WI38 (cell line): Measurements from ENCODE around the gene RIN3.

Experiments used
- H3K4me3 ChIP-seq: 2 replicates; pipeline ENCODE4 v1.5.1; 2011; ENCODE audit warnings: low read depth, mild to moderate bottlenecking, control low read depth, low read length
- TF ChIP-seq, protein P1 (sequence below): IDR thresholded peaks from 2 replicates; pipeline ENCODE4 v1.5.1; 2012; ENCODE audit warnings: low read depth, mild to moderate bottlenecking, control low read depth, low read length

Gene RIN3

DNA sequence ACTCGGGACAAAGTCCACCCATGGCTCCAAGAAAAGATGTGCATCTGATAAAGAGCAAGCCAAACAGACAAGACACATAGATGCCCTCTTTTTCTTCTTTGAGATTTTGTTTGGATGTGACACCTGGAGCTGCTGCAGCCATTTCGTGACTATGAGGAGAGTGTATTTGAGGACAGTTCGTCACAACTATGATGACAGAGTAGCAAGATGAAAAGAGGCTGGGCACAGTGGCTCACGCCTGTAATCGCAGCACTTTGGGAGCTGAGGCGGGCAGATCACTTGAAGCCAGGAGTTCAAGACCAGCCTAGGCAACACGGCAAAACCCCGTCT, 213.3 kb downstream of the RIN3 start:
- no peak overlapping the region for H3K4me3 ChIP-seq
- TF ChIP-seq, protein P1, sequence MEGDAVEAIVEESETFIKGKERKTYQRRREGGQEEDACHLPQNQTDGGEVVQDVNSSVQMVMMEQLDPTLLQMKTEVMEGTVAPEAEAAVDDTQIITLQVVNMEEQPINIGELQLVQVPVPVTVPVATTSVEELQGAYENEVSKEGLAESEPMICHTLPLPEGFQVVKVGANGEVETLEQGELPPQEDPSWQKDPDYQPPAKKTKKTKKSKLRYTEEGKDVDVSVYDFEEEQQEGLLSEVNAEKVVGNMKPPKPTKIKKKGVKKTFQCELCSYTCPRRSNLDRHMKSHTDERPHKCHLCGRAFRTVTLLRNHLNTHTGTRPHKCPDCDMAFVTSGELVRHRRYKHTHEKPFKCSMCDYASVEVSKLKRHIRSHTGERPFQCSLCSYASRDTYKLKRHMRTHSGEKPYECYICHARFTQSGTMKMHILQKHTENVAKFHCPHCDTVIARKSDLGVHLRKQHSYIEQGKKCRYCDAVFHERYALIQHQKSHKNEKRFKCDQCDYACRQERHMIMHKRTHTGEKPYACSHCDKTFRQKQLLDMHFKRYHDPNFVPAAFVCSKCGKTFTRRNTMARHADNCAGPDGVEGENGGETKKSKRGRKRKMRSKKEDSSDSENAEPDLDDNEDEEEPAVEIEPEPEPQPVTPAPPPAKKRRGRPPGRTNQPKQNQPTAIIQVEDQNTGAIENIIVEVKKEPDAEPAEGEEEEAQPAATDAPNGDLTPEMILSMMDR: no peak

DNA sequence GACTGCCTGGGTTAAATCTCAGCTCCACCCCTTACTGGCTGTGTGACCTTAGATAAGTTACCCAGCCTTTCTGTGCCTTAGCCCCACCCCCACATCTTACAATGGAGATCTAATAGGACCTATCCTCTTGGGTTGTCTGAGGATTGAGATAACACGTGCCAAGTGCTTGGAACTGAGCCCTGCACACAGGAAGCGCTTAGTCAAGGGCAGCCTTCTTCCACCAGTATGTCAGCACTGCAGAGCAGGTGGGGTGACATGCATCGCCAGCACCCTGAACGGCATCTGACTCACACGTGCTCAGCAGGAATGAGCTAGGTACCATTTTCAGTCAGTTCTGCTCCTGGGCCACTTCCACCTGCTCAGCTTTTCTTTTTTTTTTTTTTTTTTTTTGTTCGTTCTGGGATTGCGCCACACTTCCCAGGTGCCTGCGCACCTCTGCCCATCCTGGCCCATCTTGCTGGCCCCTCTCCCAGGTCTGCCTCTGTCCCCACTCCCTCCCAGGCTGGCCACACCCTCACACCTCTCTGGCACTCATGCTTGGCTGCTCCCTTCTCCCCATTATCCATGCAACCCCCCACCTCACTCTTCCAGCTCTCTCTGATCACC, 215.3 kb downstream of the RIN3 start:
- H3K4me3 ChIP-seq: no peak overlapping the region

DNA sequence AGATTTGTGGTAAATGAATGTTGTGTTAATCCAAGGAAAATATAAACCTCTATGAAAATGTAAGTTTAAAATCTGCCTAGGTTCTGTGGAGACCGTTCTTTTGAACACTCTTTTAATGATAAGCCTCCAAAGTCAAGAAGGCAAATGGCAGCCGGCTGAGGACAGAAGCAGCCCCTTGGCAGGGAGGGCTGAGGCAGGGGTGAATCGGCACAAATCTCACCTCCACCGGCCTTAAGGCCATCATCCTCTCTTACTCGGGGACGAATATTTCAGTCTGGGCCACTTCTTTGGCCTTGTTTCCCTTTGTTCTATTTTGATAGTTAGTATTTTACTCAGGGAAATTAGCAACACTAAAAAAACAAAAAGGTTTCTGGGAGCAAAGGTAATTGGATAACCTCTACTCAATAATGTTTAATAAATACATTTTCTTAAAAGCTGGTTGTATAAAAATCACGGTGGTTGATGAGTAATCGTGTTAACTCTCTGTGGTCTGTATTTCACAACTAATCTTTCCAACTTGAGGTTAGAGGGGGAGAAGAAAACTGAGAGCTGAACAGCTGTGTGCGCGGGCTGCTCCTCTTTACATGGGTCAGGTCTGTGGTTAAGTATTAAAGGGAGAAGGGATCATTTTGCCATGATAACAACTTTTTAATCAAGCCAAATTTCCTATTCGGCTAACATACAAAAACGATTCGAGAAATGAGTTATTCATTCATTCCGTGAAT, 216.2 kb downstream of the RIN3 start:
- TF ChIP-seq, protein P1: no peak
- no peak overlapping the region for H3K4me3 ChIP-seq

More for the DNA sequence above, 215.3 kb downstream of the RIN3 start:
- TF ChIP-seq, protein P1: no peak

DNA sequence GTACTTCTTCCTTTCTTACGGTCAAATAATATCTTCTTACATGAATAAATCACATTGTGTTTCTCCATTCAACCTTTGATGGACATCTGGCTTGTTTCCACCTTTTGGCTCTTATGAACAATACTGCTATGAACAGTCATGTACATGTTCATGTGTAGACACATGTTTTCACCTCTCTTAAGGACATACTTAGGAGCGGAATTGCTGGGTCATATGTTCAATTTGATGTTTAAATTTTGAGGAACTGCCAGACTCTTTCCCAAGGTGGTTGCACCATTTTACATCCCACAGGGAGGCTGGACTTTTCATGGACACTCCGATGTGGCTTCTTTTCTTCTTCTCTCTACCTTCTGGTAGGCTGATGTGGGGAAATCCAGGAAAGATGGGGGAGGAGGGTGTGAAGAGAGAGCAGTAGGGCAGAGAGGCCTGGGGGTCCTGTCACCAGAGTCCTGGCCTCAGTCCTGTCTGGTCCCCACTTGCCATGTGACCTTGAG, 218.1 kb downstream of the RIN3 start:
- TF ChIP-seq, protein P1: no peak
- no peak overlapping the region for H3K4me3 ChIP-seq

DNA sequence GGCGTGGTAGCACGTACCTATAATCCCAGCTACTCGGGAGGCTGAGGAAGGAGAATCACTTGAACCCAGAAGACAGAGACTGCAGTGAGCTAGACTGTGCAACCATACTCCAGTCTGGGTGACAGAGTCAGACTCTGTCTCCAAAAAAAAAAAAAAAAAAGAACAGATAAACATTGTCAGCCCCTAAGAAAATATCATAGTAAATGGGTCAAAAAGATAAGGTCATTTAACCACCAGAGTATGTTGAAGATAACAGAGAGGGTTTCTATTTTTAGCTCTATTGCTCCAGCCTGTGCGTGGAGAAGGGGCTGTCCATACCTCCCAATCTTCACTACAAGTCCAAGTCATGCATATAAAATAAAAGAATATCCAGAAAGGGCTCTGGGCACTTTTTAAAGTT, 219.4 kb downstream of the RIN3 start:
- no peak overlapping the region for H3K4me3 ChIP-seq
- TF ChIP-seq, protein P1: no peak

DNA sequence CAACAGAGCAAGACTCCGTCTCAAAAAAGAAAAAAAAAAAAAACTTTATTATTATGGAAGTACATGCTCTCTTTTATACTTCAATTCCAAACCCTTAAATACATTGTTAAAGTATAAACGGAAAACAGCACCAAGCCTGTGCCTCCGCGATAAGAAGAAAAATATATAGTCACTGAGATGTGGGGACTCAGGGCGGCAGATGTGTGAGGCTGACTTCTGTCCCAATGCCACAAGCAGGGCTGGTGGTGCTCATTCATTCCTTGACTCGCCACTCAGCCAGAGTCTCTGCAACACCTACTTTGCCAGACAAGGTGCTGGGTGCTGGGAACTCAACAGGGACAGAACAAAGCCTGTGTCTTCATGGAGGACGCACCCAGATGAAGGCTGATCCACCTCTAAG, 221.0 kb downstream of the RIN3 start:
- no peak overlapping the region for H3K4me3 ChIP-seq
- TF ChIP-seq, protein P1: no peak

DNA sequence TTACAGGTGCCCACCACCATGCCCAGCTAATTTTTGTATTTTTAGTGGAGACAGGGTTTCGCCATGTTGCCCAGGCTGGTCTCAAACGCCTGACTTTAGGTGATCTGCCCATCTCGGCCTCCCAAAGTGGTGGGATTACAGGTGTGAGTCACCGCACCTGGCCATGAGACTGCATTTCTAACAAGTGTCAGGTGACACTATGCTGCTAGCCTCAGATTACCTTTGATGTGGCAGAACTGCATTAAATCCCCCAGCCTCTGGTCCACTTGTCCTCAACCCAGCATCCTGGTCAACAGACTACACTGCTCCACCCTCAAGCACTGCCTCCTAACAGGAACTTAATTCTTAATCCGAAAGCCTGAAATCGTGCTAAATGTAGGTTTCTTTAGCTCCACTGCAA, 221.8 kb downstream of the RIN3 start:
- no peak overlapping the region for H3K4me3 ChIP-seq
- TF ChIP-seq, protein P1: no peak
